ENCODE results near the gene CYSLTR2.

DNA sequence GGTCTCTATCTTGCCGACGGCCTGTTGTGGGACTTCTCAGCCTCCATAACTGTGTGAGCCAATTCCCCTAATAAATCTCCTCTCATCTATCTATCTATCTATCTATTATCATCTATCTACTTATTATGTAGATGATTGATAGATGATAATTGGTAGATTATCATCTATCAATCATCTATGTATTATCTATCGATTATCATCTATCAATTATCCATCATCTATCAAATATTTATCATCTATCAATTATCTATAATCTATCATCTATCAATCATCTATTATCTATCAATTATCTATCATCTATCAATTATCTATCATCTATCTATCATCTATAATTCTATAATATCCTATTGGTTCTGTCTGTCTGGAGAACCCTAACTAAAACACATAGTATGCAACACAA lies 33.5 kb downstream of the CYSLTR2 start:
- TF ChIP-seq POLR2A (IDR thresholded peaks at IDR 0.05; ENCODE audit: low read depth, low read length) (no peak), POLR2AphosphoS5 (IDR thresholded peaks at IDR 0.05; ENCODE audit: low read depth, low read length) (no peak)
